Kidney epithelial cell (primary cell): ENCODE measurements around the gene ZNF444. TPM values are rescaled to one million over a fixed set of nuclear protein-coding genes. Genes with fewer than 3 reads are reported as not detected.

Experiments used
- DNase-seq: peaks from one replicate; pipeline ENCODE4 v3.0.0-alpha.2; 2010; ENCODE audit warnings: low read depth
- H3K27me3 ChIP-seq: 2 replicates; pipeline ENCODE4 v1.6.0; 2011; ENCODE audit warnings: low read length; ENCODE audit not compliant: control insufficient read depth, insufficient read depth
- H3K36me3 ChIP-seq: 2 replicates; pipeline ENCODE4 v1.5.1; 2011; ENCODE audit warnings: low read length; ENCODE audit not compliant: control insufficient read depth, insufficient read depth
- H3K4me3 ChIP-seq: 2 replicates; pipeline ENCODE4 v1.5.1; 2011; ENCODE audit warnings: low read depth, mild to moderate bottlenecking, control low read depth, low read length
- CTCF ChIP-seq: IDR thresholded peaks from 2 replicates; pipeline ENCODE4 v1.5.1; 2011; ENCODE audit warnings: mild to moderate bottlenecking, moderate library complexity, low read length, control low read depth, inconsistent platforms; ENCODE audit not compliant: insufficient read depth, poor library complexity, severe bottlenecking
- total RNA-seq: library from RNA; depleted of rRNA; stranded (reverse); fragments of >200 nt; gene quantifications from 2 replicates; pipeline ENCODE4 v1.2.3, GENCODE V29; 2015

The ZNF444 gene
- total RNA-seq: 35.9 and 40.0 TPM in 2 replicates

GRCh38 chr19:56140583-56141416, at the start of gene ZNF444:
TSS of gene ZNF444 (plus strand) at chr19:56141287. CDS start at chr19:56146912, 5,625 bp downstream.
- DNase-seq: peak; percentile 95
- TF ChIP-seq CTCF: no peak
- Histone ChIP-seq H3K36me3 (no peaks in the 10 kb centered on the region), H3K27me3 (no peaks in the 10 kb centered on the region), H3K4me3 (peak within 1 kb of the TSS; percentile 69)

- Histone ChIP-seq H3K27me3 (no peaks in the 10 kb centered on the region), H3K36me3 (no peaks in the 10 kb centered on the region), H3K4me3 (no peak overlapping the region)
- DNase-seq: no peak
- TF ChIP-seq CTCF: no peak
These were observed 49.1 kb upstream of the ZNF444 start for GRCh38 chr19:56091751-56092546.

GRCh38 chr19:56092685-56093631, 48.1 kb upstream of the ZNF444 start:
- DNase-seq: no peak
- TF ChIP-seq CTCF: no peak
- Histone ChIP-seq H3K4me3 (no peak overlapping the region), H3K36me3 (no peaks in the 10 kb centered on the region), H3K27me3 (no peaks in the 10 kb centered on the region)

- Histone ChIP-seq H3K27me3 (no peaks in the 10 kb centered on the region), H3K4me3 (no peak overlapping the region), H3K36me3 (no peaks in the 10 kb centered on the region)
- no peak for TF ChIP-seq CTCF
- no peak for DNase-seq
These were observed 46.6 kb upstream of the ZNF444 start for GRCh38 chr19:56094449-56094848.

- no peaks in the 10 kb centered on the region for H3K27me3 ChIP-seq
- peaks cover 1% of the 10 kb centered on the region for H3K36me3 ChIP-seq
- TF ChIP-seq CTCF: no peak
- no peak overlapping the region for H3K4me3 ChIP-seq
- DNase-seq: no peak
These were observed 44.4 kb upstream of the ZNF444 start for GRCh38 chr19:56096665-56097064.
